ENCODE data around the gene ZFHX2. TPM values are rescaled to one million over a fixed set of nuclear protein-coding genes. Genes with fewer than 3 reads are reported as not detected.

Gene ZFHX2
- polyA plus RNA-seq, 1 donor from 2014 or later: 0.72 TPM

- Histone ChIP-seq H3K9me2 (ENCODE audit: insufficient read depth, low read length) (no peaks in the 10 kb centered on the region), H3K9ac (ENCODE audit: low read length) (no peak overlapping the region), H3K36me3 (ENCODE audit: insufficient read depth, low read length) (peaks cover 22% of the 10 kb centered on the region), H3K27me3 (ENCODE audit: insufficient read depth, low read depth, low read length) (no peaks in the 10 kb centered on the region), H3F3A (ENCODE audit: insufficient read depth, low read length, poor library complexity, severe bottlenecking) (no peaks in the 10 kb centered on the region), H3K4me3 (ENCODE audit: low read length) (no peak overlapping the region), H2AFZ (ENCODE audit: low read depth, low read length) (no peak overlapping the region), H4K20me1 (ENCODE audit: insufficient read depth) (no peaks in the 10 kb centered on the region), H3K27ac (ENCODE audit: low read length) (no peak overlapping the region), H3K4me2 (ENCODE audit: low read length) (no peak overlapping the region), H3K9me3 (ENCODE audit: low read length) (no peaks in the 10 kb centered on the region), H3K79me2 (replicated peaks; ENCODE audit: insufficient read depth, low read length) (no peaks in the 10 kb centered on the region)
- TF ChIP-seq TAF1 (IDR thresholded peaks at IDR 0.05; ENCODE audit: low read depth) (no peak), RAD21 (conservative IDR thresholded peaks at IDR 0.05) (peak; percentile 96), SMC3 (conservative IDR thresholded peaks at IDR 0.05; ENCODE audit: poor library complexity) (peak; percentile 99), REST (IDR thresholded peaks at IDR 0.05; ENCODE audit: borderline replicate concordance) (no peak), POLR2AphosphoS5 (IDR thresholded peaks at IDR 0.05) (no peak), CTCF (IDR thresholded peaks at IDR 0.05; ENCODE audit: poor library complexity, severe bottlenecking) (peak; percentile 92), EZH2 (IDR thresholded peaks at IDR 0.05; ENCODE audit: borderline replicate concordance, insufficient read depth, low read length, poor library complexity, severe bottlenecking) (no peak), MXI1 (conservative IDR thresholded peaks at IDR 0.05; ENCODE audit: poor library complexity, severe bottlenecking) (no peak), EP300 (conservative IDR thresholded peaks at IDR 0.05; ENCODE audit: poor library complexity, severe bottlenecking) (no peak)
These were observed 73.3 kb downstream of the ZFHX2 start for GRCh38 chr14:23478109-23478759.

GRCh38 chr14:23470947-23471346, 80.6 kb downstream of the ZFHX2 start:
- no peaks in the 10 kb centered on the region for H3K9me2 ChIP-seq (ENCODE audit: insufficient read depth, low read length)
- H3K9ac ChIP-seq (ENCODE audit: low read length): no peak overlapping the region
- H2AFZ ChIP-seq (ENCODE audit: low read depth, low read length): no peak overlapping the region
- no peaks in the 10 kb centered on the region for H3K27me3 ChIP-seq (ENCODE audit: insufficient read depth, low read depth, low read length)
- H3K36me3 ChIP-seq (ENCODE audit: insufficient read depth, low read length): peaks cover 8% of the 10 kb centered on the region
- H3K4me2 ChIP-seq (ENCODE audit: low read length): no peak overlapping the region
- TF ChIP-seq CTCF (IDR thresholded peaks at IDR 0.05; ENCODE audit: poor library complexity, severe bottlenecking) (no peak), EZH2 (IDR thresholded peaks at IDR 0.05; ENCODE audit: borderline replicate concordance, insufficient read depth, low read length, poor library complexity, severe bottlenecking) (no peak), EP300 (conservative IDR thresholded peaks at IDR 0.05; ENCODE audit: poor library complexity, severe bottlenecking) (no peak), MXI1 (conservative IDR thresholded peaks at IDR 0.05; ENCODE audit: poor library complexity, severe bottlenecking) (no peak)
- H3K4me3 ChIP-seq (ENCODE audit: low read length): peak overlapping the region; percentile 69
- H3K27ac ChIP-seq (ENCODE audit: low read length): no peak overlapping the region
- peaks cover 5% of the 10 kb centered on the region for H3F3A ChIP-seq (ENCODE audit: insufficient read depth, low read length, poor library complexity, severe bottlenecking)
- no peaks in the 10 kb centered on the region for H4K20me1 ChIP-seq (ENCODE audit: insufficient read depth)
- no peaks in the 10 kb centered on the region for H3K9me3 ChIP-seq (ENCODE audit: low read length)
- peaks cover 18% of the 10 kb centered on the region for H3K79me2 ChIP-seq (replicated peaks; ENCODE audit: insufficient read depth, low read length)

Other genes with a start within 250 kb of the ZFHX2 start
- 16.1 and 17.2 TPM in 2 replicates for gene PPP1R3E, start 248.9 kb downstream of the ZFHX2 start, polyA plus RNA-seq
- 35.8 and 50.8 TPM in 2 replicates for gene BCL2L2, start 244.9 kb downstream of the ZFHX2 start, polyA plus RNA-seq
- 431 and 532 TPM in 2 replicates for gene PABPN1, start 230.3 kb downstream of the ZFHX2 start, polyA plus RNA-seq
- gene SLC22A17, start 198.9 kb downstream of the ZFHX2 start, polyA plus RNA-seq: 182 and 201 TPM in 2 replicates
- 0.48 and 0.92 TPM in 2 replicates for gene EFS, start 186.6 kb downstream of the ZFHX2 start, polyA plus RNA-seq
- gene IL25, start 179.0 kb downstream of the ZFHX2 start, polyA plus RNA-seq: not detected in 2 replicates
- not detected in 2 replicates for gene CMTM5, start 174.7 kb downstream of the ZFHX2 start, polyA plus RNA-seq
- gene MYH6, start 143.5 kb downstream of the ZFHX2 start, polyA plus RNA-seq: not detected in 2 replicates
- gene MYH7, start 116.1 kb downstream of the ZFHX2 start, polyA plus RNA-seq: 0.08 and 0.12 TPM in 2 replicates
- 123 and 137 TPM in 2 replicates for gene NGDN, start 82.1 kb downstream of the ZFHX2 start, polyA plus RNA-seq
- 51.3 and 58.2 TPM in 2 replicates for gene THTPA, start 4.5 kb upstream of the ZFHX2 start, polyA plus RNA-seq
- 127 and 163 TPM in 2 replicates for gene AP1G2, start 16.0 kb upstream of the ZFHX2 start, polyA plus RNA-seq
- 68.2 and 76.9 TPM in 2 replicates for gene JPH4, start 27.0 kb upstream of the ZFHX2 start, polyA plus RNA-seq
- gene DHRS2, start 84.6 kb upstream of the ZFHX2 start, polyA plus RNA-seq: 1.3 and 2.1 TPM in 2 replicates